Hindlimb muscle (tissue), 1 donor: Measurements from ENCODE around the gene ZSCAN12. TPM values are rescaled to one million over a fixed set of nuclear protein-coding genes. Genes with fewer than 3 reads are reported as not detected.

ENCODE experiments used
- DNase-seq: peaks from one replicate; pipeline ENCODE4 v3.0.0-alpha.2; 2013
- polyA plus RNA-seq: library from polyadenylated mRNA; unstranded; fragments of 120-200 nt; gene quantifications from one replicate; pipeline ENCODE4 v1.2.1, GENCODE V29; 2013; ENCODE audit not compliant: insufficient read length

ZSCAN12 gene
- polyA plus RNA-seq, 1 donor, result 6.1 TPM

DNA sequence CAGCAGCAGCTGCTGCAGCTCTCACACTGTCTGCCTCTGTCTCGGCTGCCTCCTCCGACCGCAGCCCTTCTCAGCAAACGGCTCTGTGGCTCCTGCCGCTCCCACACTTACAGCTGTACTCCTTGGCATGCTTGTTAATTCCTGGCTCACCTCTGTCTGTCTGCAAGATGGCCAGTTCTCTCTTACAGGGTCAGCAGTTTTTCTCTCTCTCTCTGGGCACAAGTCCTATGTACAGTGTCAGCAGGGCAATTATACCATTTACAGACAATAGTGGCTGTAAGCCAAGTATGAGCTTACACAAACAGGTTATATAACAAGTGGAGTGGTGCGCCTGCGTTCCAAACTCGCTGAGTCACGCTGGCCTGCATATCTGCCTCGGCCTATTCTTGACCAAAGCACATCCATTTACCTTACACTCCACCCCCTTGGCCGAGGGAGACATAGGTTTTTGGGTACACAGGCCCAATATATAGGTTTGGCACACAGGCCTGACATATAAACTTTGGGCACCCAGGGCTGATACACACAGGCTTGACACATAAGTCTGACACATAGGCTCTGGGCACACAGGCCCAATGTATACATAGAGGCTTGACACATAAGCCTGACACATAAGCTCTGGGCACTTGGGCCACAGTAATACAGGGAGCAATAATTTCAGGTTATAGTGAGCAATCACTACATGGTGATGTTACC is 45.4 kb downstream of the ZSCAN12 start:
- DNase-seq, result no peak

DNA sequence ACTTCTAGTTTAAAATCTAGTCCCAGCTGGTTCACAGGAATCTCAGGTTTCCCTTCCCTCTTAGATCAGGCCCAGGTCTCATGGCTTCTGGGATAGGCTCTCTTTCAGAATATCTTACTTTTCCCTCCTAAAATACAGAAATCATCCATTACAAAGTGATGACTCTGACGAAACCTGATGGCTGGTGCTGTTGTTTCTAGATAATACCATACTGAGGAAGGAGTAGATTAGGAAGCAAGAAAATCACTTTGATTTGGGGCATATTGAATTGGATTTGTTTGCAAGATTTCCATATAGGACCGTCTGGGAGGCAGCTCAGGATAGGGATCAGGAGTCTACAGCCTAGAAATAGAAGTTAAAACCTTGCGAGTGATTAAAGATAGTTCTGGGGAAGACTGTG is 46.2 kb downstream of the ZSCAN12 start:
- DNase-seq, result no peak

DNA sequence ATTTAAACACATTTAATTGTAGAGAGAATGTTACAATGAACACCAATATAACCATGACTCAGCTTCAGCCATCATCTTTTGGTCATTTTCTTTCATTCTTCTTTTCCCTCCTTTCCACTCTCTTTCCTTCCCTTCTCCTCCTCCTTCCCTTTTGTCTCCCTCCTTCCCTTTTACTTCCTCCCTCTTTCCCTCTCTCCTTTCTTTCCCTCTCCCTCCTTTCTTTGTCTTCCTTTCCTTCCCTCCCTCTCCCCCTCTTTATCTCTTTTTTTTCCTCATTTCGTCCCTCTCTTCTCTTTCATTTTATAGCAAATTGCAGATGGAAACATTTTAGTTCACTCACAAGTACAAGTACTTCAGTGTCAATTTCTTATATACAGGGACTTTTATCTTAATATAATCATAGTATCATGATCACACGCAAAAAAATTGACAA is 48.0 kb downstream of the ZSCAN12 start:
- no peak for DNase-seq

DNA sequence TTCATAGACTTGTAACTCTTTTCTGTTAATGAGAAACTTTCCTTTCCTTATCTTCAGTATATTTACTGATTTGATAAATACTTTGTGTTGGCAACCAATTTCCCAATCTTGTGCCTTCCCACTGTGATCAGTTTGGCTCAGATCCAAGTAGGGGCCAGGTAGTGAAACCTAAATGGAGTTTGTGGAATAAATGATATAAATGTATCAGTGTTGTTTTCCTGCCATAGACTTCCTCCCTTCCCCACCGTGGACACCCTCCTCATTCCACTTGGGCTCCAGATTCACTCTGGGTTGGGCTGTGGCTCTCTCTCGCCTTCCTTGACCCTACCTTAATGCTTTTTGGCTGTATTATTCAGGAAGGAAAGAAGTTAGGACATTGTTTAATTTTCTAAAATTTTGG is 48.5 kb downstream of the ZSCAN12 start:
- DNase-seq, result no peak

DNA sequence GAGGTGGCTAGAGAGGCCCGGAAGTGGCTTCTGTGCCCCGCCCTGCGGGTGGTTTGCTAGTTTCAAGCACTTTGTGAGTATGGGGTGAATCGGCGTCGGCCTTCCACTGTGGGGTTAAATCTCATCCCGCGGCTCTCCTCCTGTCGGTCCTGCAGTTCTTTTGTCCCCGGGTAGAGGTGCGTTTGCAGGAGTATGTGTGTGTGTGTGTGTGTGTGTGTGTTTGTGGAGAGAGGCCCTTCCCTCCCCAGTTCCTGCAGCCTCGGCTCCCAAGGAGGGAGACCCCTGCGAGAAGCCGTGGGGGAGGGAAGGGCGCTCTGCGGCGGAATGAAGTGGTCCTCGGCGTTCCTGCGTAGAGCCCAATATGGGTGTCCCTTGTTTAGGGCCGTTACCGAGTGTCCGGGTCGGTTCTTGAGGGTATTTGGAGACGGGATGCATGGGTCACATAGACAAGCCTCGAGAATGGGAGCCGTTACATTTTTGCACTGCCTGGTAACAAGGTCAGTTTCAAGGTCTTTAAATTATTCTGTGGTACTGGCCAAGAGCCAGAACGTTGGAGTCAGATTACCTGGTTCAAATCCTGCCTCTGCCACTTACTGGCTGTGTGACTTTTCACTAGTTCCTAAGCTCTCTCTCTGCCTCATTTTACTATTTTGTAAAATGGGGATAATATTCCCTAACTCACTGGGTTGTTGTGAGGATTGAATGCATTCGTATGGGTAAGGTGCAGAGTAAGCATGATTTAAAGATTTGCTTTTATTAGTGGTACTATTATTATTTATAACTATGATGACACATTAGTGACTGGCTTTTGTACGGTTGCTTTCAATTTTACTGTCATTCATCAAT is 49.4 kb downstream of the ZSCAN12 start, which contains the start of gene ZKSCAN3:
TSS of gene ZKSCAN3 (plus strand) at position 56 of the 846 bp plus-strand sequence. CDS start 9,640 bp downstream, outside the sequence.
- DNase-seq, result peak; percentile 81

DNA sequence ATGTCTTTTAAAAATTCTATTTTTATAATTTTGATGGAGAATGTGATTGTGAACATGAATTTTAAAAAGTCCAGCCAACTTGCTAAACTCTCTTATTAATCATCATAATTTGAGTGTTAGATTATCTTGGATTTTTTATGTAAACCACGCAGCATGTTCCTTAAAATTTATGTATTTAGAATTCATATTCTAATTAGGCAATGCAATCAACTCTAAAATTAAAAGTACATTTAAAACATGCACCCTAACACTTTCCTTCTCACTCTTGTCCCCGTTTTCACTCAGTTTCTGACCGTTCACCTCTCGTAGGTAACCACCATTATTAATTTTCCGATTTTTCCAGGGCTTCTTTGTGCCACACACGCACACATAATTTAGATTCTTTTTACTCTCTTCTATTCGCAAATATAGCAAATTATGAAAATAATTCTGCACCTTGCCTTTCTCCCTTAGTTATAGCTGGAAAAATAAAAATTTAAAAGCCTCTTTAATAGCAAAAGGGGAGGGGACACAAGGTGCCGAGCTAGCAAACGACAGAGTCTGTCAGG is 50.1 kb downstream of the ZSCAN12 start:
- no peak for DNase-seq

DNA sequence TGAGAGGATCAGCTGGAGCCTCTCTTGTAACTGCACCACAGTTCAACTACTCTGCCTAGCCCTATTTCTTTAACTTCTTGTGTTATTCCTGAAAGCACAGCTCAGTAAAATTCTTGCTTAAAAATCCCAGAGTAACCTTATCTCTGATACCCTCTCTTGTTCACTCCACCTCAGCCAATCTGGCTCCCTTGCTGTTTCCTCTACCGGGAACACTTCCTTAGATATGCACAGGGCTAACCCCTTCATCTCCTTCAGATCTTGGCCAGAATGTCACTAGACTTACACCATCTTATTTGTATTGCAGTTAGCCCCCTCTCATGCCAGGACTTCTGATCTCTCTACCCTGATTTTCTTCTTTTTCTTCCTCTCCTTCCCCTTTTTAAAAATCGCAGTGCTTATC is 52.4 kb downstream of the ZSCAN12 start:
- DNase-seq, result no peak

DNA sequence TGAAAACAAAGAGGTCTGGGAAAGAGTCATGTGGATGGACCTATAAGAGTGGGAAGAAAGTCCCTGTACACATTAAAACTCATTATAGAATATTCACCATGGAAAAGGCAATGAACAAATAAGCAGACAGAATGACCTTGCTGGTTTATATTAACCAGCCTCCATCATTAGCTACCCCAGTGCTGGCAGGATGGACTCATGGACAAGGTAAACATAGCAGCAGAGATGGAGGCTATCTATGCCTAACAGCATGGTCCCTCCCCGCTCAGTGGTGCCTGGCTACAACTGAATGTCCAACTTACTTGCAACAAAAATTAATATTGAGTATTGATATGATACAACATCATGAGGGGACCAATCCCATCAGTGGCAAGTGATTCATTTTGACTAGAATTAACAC is 54.3 kb downstream of the ZSCAN12 start:
- no peak for DNase-seq

DNA sequence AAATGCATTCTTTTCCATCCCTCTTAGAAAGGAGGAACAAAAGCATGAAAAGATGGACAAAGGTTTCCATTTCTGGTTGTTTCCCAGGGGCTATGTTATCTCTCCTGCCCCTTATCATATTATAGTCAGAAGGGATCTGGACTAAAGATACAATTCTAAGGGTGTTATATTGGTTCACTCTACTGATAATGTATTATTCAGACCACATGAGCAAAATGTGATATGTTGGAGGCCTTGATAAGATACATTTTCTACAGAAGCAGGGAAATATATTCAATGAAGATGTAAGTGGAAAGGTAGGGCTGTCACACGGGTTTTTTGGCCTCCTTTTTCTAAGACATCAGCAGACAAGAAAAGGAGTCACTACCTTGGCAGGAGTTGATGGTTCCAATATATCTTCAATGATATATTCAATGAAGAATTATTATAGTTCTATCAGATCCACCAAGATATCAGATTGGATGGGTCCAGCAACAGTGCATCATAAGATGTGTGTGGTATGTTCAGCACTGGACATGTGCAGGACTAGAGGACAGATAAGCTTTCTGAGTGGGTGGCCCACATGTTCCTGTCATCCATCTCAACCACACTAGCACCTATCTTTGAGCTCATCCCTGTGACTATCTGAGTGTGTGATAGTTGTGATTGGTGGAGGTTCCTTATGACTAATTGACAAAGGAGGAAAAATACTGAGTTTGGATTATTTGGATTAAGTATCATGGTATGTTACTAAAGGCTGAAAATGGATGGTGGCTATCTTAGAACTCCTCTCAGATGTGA is 55.5 kb downstream of the ZSCAN12 start:
- no peak for DNase-seq

DNA sequence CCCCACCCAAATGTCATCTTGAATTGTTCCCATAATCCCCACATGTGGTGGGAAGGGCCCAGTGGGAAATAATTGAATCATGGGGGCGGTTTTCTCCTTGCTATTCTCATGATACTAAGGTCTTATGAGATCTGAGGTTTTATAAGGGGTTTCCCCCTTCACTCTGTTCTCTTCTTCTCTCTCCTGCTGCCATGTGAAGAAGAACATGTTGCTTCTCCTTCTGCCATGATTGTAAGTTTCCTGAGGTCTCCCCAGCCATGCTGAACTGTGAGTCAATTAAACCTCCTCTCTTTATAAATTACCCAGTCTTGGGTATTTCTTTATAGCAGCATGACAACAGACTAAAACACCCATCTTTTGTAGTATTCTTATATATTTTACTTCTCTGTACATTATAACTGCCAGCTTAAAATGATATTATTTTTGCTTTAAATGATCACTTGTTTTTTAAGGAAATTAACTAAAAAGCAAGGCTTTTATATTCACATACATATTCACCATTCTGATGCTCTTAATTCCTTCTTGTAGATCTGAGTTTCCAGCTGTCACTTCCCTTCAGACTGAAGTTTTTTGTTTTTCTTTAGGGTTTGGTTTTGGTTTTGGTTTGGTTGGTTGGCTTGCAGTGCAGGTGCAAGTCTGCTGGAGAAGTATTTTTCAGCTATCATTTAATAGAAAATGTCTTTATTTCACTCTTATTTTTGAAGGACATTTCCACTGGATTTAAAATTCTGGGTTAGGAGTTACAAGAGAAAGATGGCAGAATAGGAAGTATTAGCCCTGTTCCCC is 59.0 kb downstream of the ZSCAN12 start:
- DNase-seq, result no peak

DNA sequence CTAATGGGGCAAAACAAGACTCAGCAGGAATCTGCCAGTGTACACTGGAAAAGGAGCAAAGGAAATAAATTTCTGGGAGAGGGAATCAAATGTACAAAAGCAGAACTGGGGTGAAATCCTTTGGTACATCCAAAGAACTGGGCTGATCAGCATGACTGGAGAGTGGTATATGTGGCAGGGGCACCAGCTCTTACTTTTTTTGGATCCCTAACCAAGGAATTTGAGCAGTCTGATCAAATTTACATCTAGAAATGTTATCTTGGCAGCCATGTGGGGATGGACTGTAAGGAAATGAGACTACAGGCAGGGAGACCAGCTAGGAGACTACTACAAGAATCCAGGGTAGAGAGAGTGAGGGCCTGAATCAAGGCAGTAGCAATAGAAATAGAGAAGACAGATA is 62.4 kb downstream of the ZSCAN12 start:
- no peak for DNase-seq

DNA sequence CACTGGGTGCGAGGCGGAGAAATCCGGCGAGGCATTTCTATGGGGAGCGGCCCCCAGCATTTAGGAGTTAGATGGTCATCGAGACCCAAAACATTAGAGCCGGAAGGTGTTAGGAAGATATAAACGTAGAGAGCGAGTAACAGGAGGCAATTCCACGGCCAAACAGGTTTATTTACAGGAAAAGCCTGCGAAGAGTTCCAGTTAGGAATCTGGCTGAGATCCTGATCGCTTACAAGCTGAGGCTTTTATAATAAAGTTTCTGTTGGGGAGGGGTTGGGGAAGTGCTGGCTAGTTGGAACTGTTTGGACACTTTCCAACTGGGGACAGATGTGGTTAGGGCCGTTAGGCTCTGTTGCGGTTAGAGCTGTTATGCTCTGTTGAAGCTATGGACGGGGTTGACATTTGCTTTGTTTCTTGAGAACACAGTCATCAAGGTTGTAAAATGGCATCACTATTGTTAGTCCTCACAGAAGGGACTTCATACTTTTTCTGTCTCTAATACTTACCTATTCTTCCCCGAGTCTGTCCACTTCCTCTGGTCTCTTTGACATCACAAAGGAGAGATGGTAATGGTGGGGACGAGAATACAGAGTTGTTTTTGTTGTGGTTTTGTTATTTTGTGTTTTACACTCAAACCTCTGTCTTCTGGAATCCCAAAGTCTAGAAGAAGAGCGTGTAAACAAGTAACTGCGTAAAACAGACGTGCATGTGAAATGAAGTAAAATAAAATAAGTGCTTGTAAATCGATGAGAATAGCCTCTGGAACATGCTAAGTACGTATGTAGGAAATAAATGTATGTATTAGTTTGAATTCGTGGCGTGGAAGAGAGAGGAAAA is 63.0 kb downstream of the ZSCAN12 start:
- peak; percentile 79 for DNase-seq

DNA sequence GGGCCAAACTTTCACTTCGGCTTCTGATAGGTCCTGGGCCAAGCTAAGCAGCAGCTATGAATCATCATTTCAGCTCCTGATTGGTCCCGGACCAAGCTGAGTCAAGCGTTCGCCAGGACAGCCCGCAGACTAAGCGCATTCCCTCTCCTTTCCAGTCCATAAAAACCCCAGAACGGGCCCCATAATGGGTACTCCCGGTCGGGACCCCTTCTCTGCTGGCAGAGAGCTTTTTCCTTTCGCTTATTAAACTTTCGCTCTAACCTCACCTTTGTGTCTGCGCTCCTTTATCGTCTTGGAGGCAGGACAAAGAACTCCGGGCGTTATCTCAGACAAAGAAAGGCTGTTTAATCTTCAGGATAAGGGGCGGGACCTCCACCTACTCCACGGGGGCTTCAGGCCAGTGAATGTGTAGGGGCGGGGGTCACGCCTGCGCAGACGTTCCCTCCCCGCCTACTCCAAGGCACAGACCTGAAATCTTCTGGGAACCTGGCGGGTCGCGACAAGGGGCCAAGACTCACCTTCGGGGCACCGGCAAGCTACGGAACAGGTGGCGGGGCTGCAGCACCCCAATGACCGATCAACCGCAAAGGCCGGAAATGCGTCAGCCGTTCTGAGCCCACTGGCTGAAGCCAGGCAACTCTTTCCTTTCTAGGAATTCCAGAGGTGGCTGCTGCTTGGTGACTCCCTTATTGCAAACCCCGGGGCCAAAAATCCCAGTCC is 63.8 kb downstream of the ZSCAN12 start, which contains the start of gene ZSCAN31:
TSS of gene ZSCAN31 (minus strand) at position 585 of the 720 bp plus-strand sequence. CDS start 6,465 bp downstream, outside the sequence.
- peak; percentile 95 for DNase-seq

DNA sequence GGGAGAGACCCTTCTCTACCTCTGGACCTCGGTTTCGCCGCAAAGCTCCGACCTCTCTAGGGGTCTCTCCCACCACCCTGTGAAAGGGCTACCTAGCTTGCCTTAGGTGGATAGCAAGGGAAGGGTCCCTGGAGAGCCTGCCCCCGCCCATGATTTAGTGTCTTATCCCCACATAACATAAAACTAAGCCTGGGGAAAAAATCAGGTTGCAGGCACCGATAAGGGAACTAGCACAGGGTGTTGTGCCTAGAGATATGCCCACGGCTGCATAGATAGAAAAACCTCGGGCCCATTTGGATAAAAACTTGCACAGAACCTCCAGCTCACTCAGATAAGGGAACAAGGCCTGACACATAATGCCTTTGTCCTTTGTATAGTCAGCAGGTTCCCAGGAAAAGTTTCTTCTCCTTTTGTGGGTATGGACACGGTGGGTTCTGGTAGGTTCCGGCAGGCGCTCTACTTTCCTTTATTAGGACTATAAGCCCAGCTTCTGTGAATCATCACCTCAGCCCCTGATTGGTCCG is 64.4 kb downstream of the ZSCAN12 start:
- no peak for DNase-seq

DNA sequence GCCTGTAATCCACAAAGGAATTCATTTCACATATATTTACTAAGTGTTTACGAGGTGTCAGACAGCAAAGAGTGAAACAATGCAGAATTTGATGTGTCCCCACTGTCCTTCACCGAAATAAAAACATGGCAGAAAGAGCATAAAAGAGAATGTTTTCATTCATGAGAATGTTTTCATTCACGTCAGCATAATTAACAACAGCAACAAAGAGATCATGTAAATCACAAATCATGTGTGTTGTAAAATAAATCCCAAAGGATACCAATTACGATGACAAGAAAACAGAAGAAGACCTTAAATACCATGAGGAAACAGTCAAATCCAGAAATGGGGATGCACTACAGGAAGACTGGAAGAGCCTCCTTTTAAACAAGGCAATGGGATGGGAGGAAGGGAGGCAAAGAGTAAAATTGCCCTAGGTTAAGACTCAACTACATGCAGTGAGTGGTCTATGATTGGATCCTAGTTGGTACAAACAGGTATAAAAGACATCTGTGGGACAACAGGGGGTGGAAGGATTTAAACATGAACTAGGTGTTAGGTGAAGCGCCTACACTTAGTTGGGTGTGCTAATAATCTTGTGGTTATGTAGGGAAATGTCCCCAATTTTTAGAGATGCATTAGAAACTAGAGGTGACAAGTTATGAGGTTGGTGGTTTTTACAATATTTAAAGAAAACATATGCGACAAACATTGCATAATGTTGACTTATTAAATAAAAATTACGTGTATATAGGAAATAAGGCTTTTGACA is 65.1 kb downstream of the ZSCAN12 start:
- DNase-seq, result no peak

DNA sequence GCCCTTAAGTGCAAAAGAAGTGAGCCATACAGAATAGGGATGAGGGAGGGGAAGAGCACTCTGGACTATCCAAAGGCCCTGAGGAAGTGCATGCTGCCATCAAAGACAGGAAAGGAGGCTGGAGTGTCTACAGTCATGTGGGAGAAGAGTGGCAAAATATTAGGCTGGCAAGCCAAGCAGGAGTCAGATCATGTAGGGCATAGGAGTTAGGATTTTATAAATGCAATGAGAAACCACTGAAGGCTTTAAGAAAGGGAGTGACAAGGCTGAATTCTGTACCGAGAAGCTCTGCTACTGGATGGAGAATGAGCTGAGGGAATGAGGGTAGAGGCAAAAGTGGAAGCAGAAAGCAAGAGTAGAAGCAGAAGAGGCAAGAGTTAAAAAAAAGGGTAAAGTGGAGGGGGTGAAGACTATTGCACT is 65.9 kb downstream of the ZSCAN12 start:
- DNase-seq, result no peak

DNA sequence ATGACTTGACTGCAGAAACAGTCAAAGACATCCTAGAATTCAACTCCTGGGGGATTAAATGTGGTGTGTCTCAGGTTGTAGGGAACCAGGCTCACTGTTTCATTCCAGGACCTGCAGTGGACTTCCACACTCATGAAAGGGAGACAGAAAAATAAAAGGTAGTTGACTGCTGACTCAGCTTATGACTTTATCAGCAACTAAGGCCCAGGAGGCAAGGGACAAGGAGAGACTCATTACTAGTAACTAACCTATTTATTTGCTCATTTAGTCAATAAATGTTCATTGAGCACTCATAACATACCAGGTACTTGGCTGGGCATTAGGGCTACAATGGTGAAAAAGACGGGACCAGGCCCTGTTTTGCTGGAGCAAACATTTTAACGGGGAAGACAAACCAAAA is 66.5 kb downstream of the ZSCAN12 start:
- DNase-seq, result no peak

DNA sequence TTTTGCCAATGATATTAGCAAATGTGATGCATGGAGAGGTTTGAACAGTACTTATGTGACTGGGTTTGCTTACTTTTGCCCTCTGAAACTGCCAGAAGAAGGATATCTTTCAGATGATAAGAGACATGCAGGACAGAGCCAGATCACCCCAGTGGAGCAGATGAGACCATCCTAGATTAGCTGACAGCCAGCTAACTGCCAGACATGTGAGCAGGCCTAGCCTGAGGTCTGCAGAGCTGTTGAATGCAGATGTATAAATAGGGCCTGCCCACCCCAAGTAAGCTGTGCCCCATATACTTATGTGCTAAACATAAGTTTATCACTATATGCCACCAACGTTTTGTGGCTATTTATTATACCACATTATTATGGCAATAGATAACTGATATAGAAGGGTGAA is 69.5 kb downstream of the ZSCAN12 start:
- DNase-seq, result no peak
